Neutrophil (primary cell): Measurements from ENCODE around the gene ALOX5.

Source experiments
- H3K27ac ChIP-seq: fragments of 200-600 bp; sonication (generic); 2 replicates; pipeline ENCODE4 v1.5.1; 2016; ENCODE audit warnings: mild to moderate bottlenecking, moderate library complexity
- H3K27me3 ChIP-seq: fragments of 200-600 bp; sonication (generic); 2 replicates; pipeline ENCODE4 v1.6.0; 2016; ENCODE audit warnings: mild to moderate bottlenecking
- H3K36me3 ChIP-seq: fragments of 200-600 bp; sonication (generic); 2 replicates; pipeline ENCODE4 v1.5.1; 2017
- H3K4me1 ChIP-seq, 2 experiments: fragments of 200-600 bp in 1 of 2; sonication (generic) in 1 of 2; 1 replicate in 1 of 2; 2 replicates in 1 of 2; pipeline versions ENCODE4 v1.5.1 to v1.6.1; 2013 to 2016; ENCODE audit warnings: low read depth in 1 of 2, low read length in 1 of 2, mild to moderate bottlenecking in 1 of 2, moderate library complexity in 1 of 2; ENCODE audit not compliant: control insufficient read depth in 1 of 2, insufficient read depth in 1 of 2
- H3K4me3 ChIP-seq, 2 experiments: fragments of 200-600 bp in 1 of 2; sonication (generic) in 1 of 2; 1 replicate in 1 of 2; 2 replicates in 1 of 2; pipeline ENCODE4 v1.5.1; 2013 to 2016; ENCODE audit warnings: low read depth in 1 of 2, low read length in 1 of 2, mild to moderate bottlenecking in 1 of 2, moderate library complexity in 1 of 2
- H3K9me3 ChIP-seq: fragments of 200-600 bp; sonication (generic); 2 replicates; pipeline ENCODE4 v1.5.1; 2016
- CTCF ChIP-seq: fragments of 200-600 bp; sonication (generic); IDR thresholded peaks from 2 replicates; pipeline ENCODE4 v1.5.1; 2016; ENCODE audit warnings: antibody characterized with exemption

The ALOX5 gene

GRCh38 chr10:45456233-45456632, 82.2 kb downstream of the ALOX5 start:
- no peak overlapping the region for H3K27ac ChIP-seq
- no peak overlapping the region for H3K4me3 ChIP-seq
- peaks cover 35% of the 10 kb centered on the region for H3K36me3 ChIP-seq
- H3K9me3 ChIP-seq: no peaks in the 10 kb centered on the region
- H3K27me3 ChIP-seq: no peaks in the 10 kb centered on the region
- peaks cover 59 to 64% of the 10 kb centered on the region in 2 experiments for H3K4me1 ChIP-seq
- no peak for TF ChIP-seq CTCF

GRCh38 chr10:45456822-45457221, 82.8 kb downstream of the ALOX5 start:
- Histone ChIP-seq H3K4me3 (no peak overlapping the region), H3K4me1 (peaks cover 59 to 64% of the 10 kb centered on the region in 2 experiments), H3K27ac (no peak overlapping the region), H3K27me3 (no peaks in the 10 kb centered on the region), H3K9me3 (no peaks in the 10 kb centered on the region), H3K36me3 (peaks cover 35% of the 10 kb centered on the region)
- no peak for TF ChIP-seq CTCF

GRCh38 chr10:45457487-45457886, 83.5 kb downstream of the ALOX5 start:
- H3K9me3 ChIP-seq: no peaks in the 10 kb centered on the region
- no peak overlapping the region for H3K27ac ChIP-seq
- peaks cover 35% of the 10 kb centered on the region for H3K36me3 ChIP-seq
- no peak overlapping the region for H3K4me3 ChIP-seq
- no peaks in the 10 kb centered on the region for H3K27me3 ChIP-seq
- no peak for TF ChIP-seq CTCF
- peaks cover 59 to 62% of the 10 kb centered on the region in 2 experiments for H3K4me1 ChIP-seq

- no peak for TF ChIP-seq CTCF
- H3K36me3 ChIP-seq: peaks cover 38% of the 10 kb centered on the region
- no peaks in the 10 kb centered on the region for H3K9me3 ChIP-seq
- H3K4me3 ChIP-seq: no peak overlapping the region
- peak overlapping the region; percentile 89 for H3K27ac ChIP-seq
- H3K27me3 ChIP-seq: no peaks in the 10 kb centered on the region
- peaks cover 65 to 69% of the 10 kb centered on the region in 2 experiments for H3K4me1 ChIP-seq
Measured at GRCh38 chr10:45460235-45460878, 86.3 kb downstream of the ALOX5 start.

GRCh38 chr10:45461034-45461433, 87.0 kb downstream of the ALOX5 start:
- no peak for TF ChIP-seq CTCF
- Histone ChIP-seq H3K27me3 (no peaks in the 10 kb centered on the region), H3K9me3 (no peaks in the 10 kb centered on the region), H3K27ac (peak overlapping the region; percentile 89), H3K4me3 (no peak overlapping the region), H3K36me3 (peaks cover 42% of the 10 kb centered on the region), H3K4me1 (peaks cover 71 to 76% of the 10 kb centered on the region in 2 experiments)
